ENCODE measurements around the gene SESTD1. TPM values are rescaled to one million over a fixed set of nuclear protein-coding genes. Genes with fewer than 3 reads are reported as not detected.
A peak's percentile ranks its signal among the peaks of the same experiment; 100 is the strongest.

Gene SESTD1
- total RNA-seq, 6 experiments from 2014 or later, result 19.7 to 26.6 (median 24.3) TPM

DNA sequence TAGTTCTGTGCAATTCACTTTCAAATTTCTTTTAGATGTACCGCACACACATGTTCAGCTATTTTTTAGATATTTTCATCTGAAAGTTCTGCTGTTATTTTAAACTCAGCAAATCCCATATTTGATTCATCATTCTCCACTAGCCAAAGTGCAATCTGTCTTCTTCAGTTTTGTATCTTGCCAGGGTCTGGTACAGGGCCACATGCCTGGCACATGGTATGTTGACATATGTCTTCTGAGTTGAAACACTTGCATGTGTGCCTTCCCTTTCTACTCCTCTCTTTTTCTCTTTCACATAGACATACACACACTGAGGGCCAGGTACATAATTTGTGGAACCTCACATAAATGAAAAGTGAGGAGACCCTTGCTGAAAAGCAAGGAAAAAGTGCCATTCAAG, 25.7 kb upstream of the SESTD1 start:
- Mint-ChIP-seq H3K27ac (no peak overlapping the region), H3K27me3 (ENCODE audit: insufficient read depth) (no peaks in the 10 kb centered on the region; the same call in none of the 2 replicates), H3K4me1 (ENCODE audit: low read depth) (no peaks in the 10 kb centered on the region), H3K9me3 (no peaks in the 10 kb centered on the region), H3K4me3 (no peak overlapping the region), H3K36me3 (ENCODE audit: low read depth) (no peaks in the 10 kb centered on the region)
- DNase-seq, result no peak
- TF ChIP-seq, protein P1, sequence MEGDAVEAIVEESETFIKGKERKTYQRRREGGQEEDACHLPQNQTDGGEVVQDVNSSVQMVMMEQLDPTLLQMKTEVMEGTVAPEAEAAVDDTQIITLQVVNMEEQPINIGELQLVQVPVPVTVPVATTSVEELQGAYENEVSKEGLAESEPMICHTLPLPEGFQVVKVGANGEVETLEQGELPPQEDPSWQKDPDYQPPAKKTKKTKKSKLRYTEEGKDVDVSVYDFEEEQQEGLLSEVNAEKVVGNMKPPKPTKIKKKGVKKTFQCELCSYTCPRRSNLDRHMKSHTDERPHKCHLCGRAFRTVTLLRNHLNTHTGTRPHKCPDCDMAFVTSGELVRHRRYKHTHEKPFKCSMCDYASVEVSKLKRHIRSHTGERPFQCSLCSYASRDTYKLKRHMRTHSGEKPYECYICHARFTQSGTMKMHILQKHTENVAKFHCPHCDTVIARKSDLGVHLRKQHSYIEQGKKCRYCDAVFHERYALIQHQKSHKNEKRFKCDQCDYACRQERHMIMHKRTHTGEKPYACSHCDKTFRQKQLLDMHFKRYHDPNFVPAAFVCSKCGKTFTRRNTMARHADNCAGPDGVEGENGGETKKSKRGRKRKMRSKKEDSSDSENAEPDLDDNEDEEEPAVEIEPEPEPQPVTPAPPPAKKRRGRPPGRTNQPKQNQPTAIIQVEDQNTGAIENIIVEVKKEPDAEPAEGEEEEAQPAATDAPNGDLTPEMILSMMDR (IDR thresholded peaks at IDR 0.05), result no peak

DNA sequence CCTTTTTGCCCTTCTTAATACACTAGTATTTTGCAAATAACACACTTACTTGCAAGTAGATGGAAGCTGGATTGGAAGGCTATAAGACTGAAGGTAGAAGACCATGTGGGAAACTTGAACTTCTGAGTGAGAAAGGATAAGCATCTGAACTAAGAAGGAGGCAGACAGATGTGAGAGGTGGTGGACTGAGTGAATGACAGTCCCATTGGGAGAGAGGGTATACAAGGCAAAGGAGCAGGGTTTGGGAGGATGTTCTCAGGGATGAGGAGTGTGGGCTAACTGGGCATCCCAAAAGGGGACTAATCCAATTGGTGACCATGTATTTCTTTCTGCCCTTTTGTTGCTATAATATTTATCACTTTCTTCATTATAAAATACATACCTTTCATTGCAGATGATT, 20.4 kb upstream of the SESTD1 start:
- TF ChIP-seq, protein P1 (IDR thresholded peaks at IDR 0.05), result no peak
- Mint-ChIP-seq H3K9me3 (no peaks in the 10 kb centered on the region), H3K36me3 (ENCODE audit: low read depth) (no peaks in the 10 kb centered on the region), H3K27me3 (ENCODE audit: insufficient read depth) (peaks cover 5% of the 10 kb centered on the region; the same call in 1 of the 2 replicates), H3K27ac (no peak overlapping the region), H3K4me3 (no peak overlapping the region), H3K4me1 (ENCODE audit: low read depth) (no peaks in the 10 kb centered on the region)
- no peak for DNase-seq

DNA sequence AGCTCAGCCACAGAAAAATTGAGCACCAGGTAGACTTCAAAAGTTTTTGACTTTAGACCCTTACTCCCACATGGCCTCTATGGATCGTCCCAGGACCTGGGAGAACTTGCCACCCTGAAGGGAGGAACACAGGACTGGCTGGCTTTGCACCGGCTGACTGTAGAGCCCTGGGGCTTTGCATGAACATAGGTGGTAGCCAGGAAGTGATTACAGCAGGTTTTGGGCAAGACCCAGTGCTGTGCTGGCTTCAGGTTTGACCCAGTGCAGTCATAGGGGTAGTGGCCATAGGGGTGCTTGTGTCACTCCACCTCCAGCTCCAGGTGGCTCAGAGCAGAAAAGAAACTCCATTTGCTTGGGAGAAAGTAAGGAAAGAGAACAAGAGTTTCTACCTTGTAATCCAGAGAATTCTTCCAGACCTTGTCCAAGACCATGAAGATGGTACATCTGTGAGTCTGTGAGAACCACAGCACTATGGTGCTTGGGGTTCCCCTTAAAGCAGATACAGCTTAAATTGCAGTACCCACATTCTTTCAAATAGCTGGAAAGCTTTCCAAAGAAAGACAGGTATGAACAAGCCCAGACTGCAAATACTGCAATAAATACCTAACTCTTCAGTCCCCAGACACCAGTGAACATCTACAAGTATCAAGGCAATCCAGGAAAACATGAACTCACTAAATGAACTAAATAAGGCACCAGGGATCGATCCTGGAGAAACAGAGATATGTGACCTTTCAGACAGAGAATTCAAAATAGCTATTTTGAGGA, 13.0 kb upstream of the SESTD1 start:
- peaks cover 20% of the 10 kb centered on the region for H3K4me1 Mint-ChIP-seq (ENCODE audit: low read depth)
- H3K9me3 Mint-ChIP-seq, result no peaks in the 10 kb centered on the region
- no peak overlapping the region for H3K27ac Mint-ChIP-seq
- H3K4me3 Mint-ChIP-seq, result no peak overlapping the region
- no peaks in the 10 kb centered on the region for H3K36me3 Mint-ChIP-seq (ENCODE audit: low read depth)
- TF ChIP-seq, protein P1 (IDR thresholded peaks at IDR 0.05), result no peak
- H3K27me3 Mint-ChIP-seq (ENCODE audit: insufficient read depth), result peaks cover 5% of the 10 kb centered on the region
- no peak for DNase-seq

DNA sequence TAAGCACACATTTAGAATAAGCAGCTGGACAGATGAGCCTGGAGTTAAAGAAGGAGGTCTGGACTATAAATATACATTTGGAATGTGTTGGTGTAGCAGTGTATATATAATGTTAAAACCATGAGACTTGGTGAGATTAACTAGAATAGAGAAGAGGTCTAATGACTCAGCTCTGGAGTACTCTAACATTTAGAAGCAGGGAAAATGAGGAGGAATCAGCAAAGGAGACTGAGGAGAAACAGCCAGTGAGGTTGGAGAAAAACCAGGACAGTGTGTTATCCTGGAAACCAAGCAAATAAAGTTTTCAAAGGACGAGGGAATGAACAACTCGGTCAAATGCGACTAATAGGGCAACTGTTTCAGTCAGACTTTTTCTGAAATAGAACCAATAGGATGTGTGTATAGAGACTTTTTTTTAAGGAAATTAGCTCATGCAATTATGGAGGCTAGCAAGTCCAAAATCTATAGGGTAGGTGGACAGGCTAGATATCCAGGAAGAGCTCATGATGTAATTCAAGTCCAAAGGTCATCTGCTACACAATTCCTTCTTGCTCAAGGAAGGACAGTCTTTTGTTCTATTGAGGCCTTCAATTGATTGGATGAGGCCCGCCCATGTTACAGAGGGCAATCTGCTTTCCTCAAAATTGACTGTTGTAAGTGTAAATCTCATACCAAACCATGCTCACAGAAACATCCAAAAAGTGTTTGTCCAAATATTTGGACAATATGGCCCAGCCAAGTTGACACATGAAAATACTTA, 10.8 kb upstream of the SESTD1 start:
- Mint-ChIP-seq H3K27me3 (ENCODE audit: insufficient read depth) (no peaks in the 10 kb centered on the region; the same call in none of the 2 replicates), H3K36me3 (ENCODE audit: low read depth) (no peaks in the 10 kb centered on the region), H3K4me1 (ENCODE audit: low read depth) (peaks cover 26% of the 10 kb centered on the region), H3K27ac (0 out of 2 replicates have a peak overlapping the region, but pooled peaks have one; percentile 1), H3K9me3 (no peaks in the 10 kb centered on the region), H3K4me3 (no peak overlapping the region)
- peak; percentile 10 for DNase-seq
- TF ChIP-seq, protein P1 (IDR thresholded peaks at IDR 0.05), result no peak

DNA sequence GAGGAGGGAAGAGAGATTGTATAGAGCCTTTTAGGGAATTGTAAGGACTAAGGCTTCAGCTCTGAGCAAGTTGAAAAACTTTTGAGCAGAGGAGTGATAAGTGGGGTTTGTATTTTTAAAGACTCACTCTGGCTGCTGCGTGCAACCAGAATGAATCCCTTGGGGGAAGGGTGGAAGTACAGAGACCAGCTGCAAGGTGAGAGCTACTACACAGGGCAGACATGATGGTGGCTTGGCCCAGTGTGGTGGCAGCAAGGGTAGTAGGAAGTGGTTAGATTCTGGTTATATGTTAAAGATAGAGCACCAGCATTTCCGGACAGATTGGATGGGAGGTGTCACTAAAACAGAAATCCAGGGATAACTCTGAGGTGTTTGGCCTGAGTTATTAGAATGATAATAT, 10.1 kb upstream of the SESTD1 start:
- Mint-ChIP-seq H3K36me3 (ENCODE audit: low read depth) (no peaks in the 10 kb centered on the region), H3K9me3 (no peaks in the 10 kb centered on the region), H3K27ac (no peak overlapping the region), H3K4me3 (no peak overlapping the region), H3K27me3 (ENCODE audit: insufficient read depth) (no peaks in the 10 kb centered on the region; the same call in none of the 2 replicates), H3K4me1 (ENCODE audit: low read depth) (peaks cover 26% of the 10 kb centered on the region)
- TF ChIP-seq, protein P1 (IDR thresholded peaks at IDR 0.05), result no peak
- no peak for DNase-seq
